H1 (cell line): ENCODE data around the gene CDH12. TPM values are rescaled to one million over a fixed set of nuclear protein-coding genes. Genes with fewer than 3 reads are reported as not detected.

Experiments used
- CTBP2 ChIP-seq: IDR thresholded peaks from 2 replicates; pipeline ENCODE4 v1.7.0; 2011; ENCODE audit warnings: borderline replicate concordance, mild to moderate bottlenecking, moderate library complexity, mixed read lengths, low read length; ENCODE audit not compliant: insufficient read depth, insufficient read length
- RFX5 ChIP-seq: IDR thresholded peaks from 2 replicates; pipeline ENCODE4 v1.6.1; 2011; ENCODE audit warnings: low read depth, low read length, improper control_type of control experiment, borderline replicate concordance
- polyA plus RNA-seq, 7 experiments: library from polyadenylated mRNA; depleted of rRNA in 3 of 7; stranded (reverse) in 5 of 7; unstranded in 2 of 7; fragments of >200 nt in 5 of 7; fragments of 200-250 nt in 2 of 7; gene quantifications; 1 replicate in 5 of 7; 2 replicates in 1 of 7; 4 replicates in 1 of 7; pipeline versions ENCODE4 v1.2.1 to v1.2.3, GENCODE V29; 2011 to 2013; ENCODE audit warnings: missing spikeins in 2 of 7, mixed read lengths in 2 of 7
- total RNA-seq: library from RNA; stranded (reverse); fragmentation: NEBNext Ultra II Directional; extraction: Animal tissue kit (Norgen Biotek cat#: 25700); gene quantifications from 2 replicates; pipeline ENCODE4 v1.2.1, GENCODE V29; 2021
- TF ChIP-seq, protein P1 (sequence below): IDR thresholded peaks from 2 replicates; pipeline ENCODE4 v1.6.1; 2012; ENCODE audit warnings: inconsistent platforms

The CDH12 gene
- total and polyA plus RNA-seq, 2 of the 8 experiments (the other 6 are each of a cell fraction or from before 2014, with no cell fraction given) = 0.03 TPM; not detected in 1

- TF ChIP-seq, protein P1, sequence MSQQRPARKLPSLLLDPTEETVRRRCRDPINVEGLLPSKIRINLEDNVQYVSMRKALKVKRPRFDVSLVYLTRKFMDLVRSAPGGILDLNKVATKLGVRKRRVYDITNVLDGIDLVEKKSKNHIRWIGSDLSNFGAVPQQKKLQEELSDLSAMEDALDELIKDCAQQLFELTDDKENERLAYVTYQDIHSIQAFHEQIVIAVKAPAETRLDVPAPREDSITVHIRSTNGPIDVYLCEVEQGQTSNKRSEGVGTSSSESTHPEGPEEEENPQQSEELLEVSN = no peak
- TF ChIP-seq RFX5 (no peak), CTBP2 (no peak)
Observed at GRCh38 chr5:22665801-22666200, 187.3 kb downstream of the CDH12 start (continued).
